OCI-LY1 (cell line): ENCODE measurements around the gene ETV6.

Experiments used
- H2AFZ ChIP-seq: fragments of 200-600 bp; sonication (generic), shearing (Covaris generic); 2 replicates; pipeline ENCODE4 v1.6.0; 2014; ENCODE audit warnings: antibody characterized with exemption, mild to moderate bottlenecking, low read length
- H3F3A ChIP-seq: fragments of 200-600 bp; sonication (generic), shearing (Covaris generic); 2 replicates; pipeline ENCODE4 v1.6.0; 2014; ENCODE audit warnings: mild to moderate bottlenecking, antibody characterized with exemption, low read length, moderate library complexity; ENCODE audit not compliant: insufficient read depth
- H3K27ac ChIP-seq: fragments of 200-600 bp; sonication (generic); 2 replicates; pipeline ENCODE4 v1.5.1; 2014; ENCODE audit warnings: low read length, mixed run types, mild to moderate bottlenecking, low read depth; ENCODE audit not compliant: poor library complexity, severe bottlenecking
- H3K27me3 ChIP-seq: fragments of 200-600 bp; sonication (generic); 2 replicates; pipeline ENCODE4 v1.6.0; 2014; ENCODE audit warnings: antibody characterized with exemption, mild to moderate bottlenecking, low read length, moderate library complexity; ENCODE audit not compliant: insufficient read depth
- H3K36me3 ChIP-seq: fragments of 200-600 bp; sonication (generic); 2 replicates; pipeline ENCODE4 v1.6.1; 2014; ENCODE audit warnings: mild to moderate bottlenecking, antibody characterized with exemption, low read length, moderate library complexity, mixed read lengths; ENCODE audit not compliant: insufficient read depth
- H3K4me1 ChIP-seq: fragments of 200-600 bp; sonication (generic); 2 replicates; pipeline ENCODE4 v1.5.1; 2014; ENCODE audit warnings: mild to moderate bottlenecking, low read length, moderate library complexity; ENCODE audit not compliant: insufficient read depth, severe bottlenecking
- H3K4me2 ChIP-seq: fragments of 200-600 bp; sonication (generic), shearing (Covaris generic); 2 replicates; pipeline ENCODE4 v1.6.1; 2014; ENCODE audit warnings: low read length
- H3K4me3 ChIP-seq: fragments of 200-600 bp; sonication (generic); 2 replicates; pipeline ENCODE4 v1.5.1; 2014; ENCODE audit warnings: low read length, low read depth, mild to moderate bottlenecking, mixed read lengths; ENCODE audit not compliant: poor library complexity, severe bottlenecking
- H3K79me2 ChIP-seq: fragments of 200-600 bp; shearing (Covaris generic); 2 replicates; pipeline ENCODE4 v1.6.1; 2016; ENCODE audit warnings: mixed run types, low read length, mixed read lengths; ENCODE audit not compliant: insufficient read depth
- H3K9ac ChIP-seq: fragments of 200-600 bp; sonication (generic), shearing (Covaris generic); 2 replicates; pipeline ENCODE4 v1.6.1; 2014; ENCODE audit warnings: mild to moderate bottlenecking, low read length, mixed read lengths
- H3K9me2 ChIP-seq: fragments of 200-600 bp; sonication (generic), shearing (Covaris generic); 2 replicates; pipeline ENCODE4 v1.6.1; 2014; ENCODE audit warnings: low read depth, mild to moderate bottlenecking, low read length, mixed read lengths
- H3K9me3 ChIP-seq: fragments of 200-600 bp; shearing (Covaris generic); 2 replicates; pipeline ENCODE4 v1.6.1; 2014; ENCODE audit warnings: low read length, mixed read lengths
- H4K20me1 ChIP-seq: fragments of 200-600 bp; sonication (generic), shearing (Covaris generic); 2 replicates; pipeline ENCODE4 v1.6.0; 2016; ENCODE audit warnings: mild to moderate bottlenecking, low read length; ENCODE audit not compliant: insufficient read depth
- CTCF ChIP-seq: fragments of 200-600 bp; sonication (generic), shearing (Covaris generic); IDR thresholded peaks from 2 replicates; pipeline ENCODE4 v1.5.1; 2017; ENCODE audit warnings: mild to moderate bottlenecking, antibody characterized with exemption, low read length, moderate library complexity, mixed read lengths
- EZH2 ChIP-seq: fragments of 200-600 bp; sonication (generic), shearing (Covaris generic); IDR thresholded peaks from 2 replicates; pipeline ENCODE4 v1.8.0; 2017; ENCODE audit warnings: borderline replicate concordance, mixed run types, mild to moderate bottlenecking, antibody characterized with exemption, low read length, moderate library complexity, mixed read lengths

Gene ETV6

GRCh38 chr12:11771356-11771755 lies 121.9 kb downstream of the ETV6 start:
- Histone ChIP-seq H2AFZ (no peak overlapping the region), H3K27ac (peak overlapping the region; percentile 60), H3K4me2 (no peak overlapping the region), H4K20me1 (no peaks in the 10 kb centered on the region), H3K9me3 (no peaks in the 10 kb centered on the region), H3K9me2 (no peaks in the 10 kb centered on the region), H3K79me2 (no peaks in the 10 kb centered on the region), H3K4me1 (peaks cover 85% of the 10 kb centered on the region), H3K9ac (no peak overlapping the region), H3K4me3 (no peak overlapping the region), H3F3A (no peaks in the 10 kb centered on the region), H3K36me3 (no peaks in the 10 kb centered on the region), H3K27me3 (no peaks in the 10 kb centered on the region)
- no peak for TF ChIP-seq EZH2
- TF ChIP-seq CTCF: no peak

GRCh38 chr12:11771895-11772502 lies 122.5 kb downstream of the ETV6 start:
- no peaks in the 10 kb centered on the region for H4K20me1 ChIP-seq
- no peak for TF ChIP-seq EZH2
- TF ChIP-seq CTCF: no peak
- peak overlapping the region; percentile 60 for H3K27ac ChIP-seq
- no peaks in the 10 kb centered on the region for H3K36me3 ChIP-seq
- no peak overlapping the region for H2AFZ ChIP-seq
- no peaks in the 10 kb centered on the region for H3K79me2 ChIP-seq
- H3K9me2 ChIP-seq: no peaks in the 10 kb centered on the region
- H3K4me1 ChIP-seq: peaks cover 85% of the 10 kb centered on the region
- no peaks in the 10 kb centered on the region for H3K27me3 ChIP-seq
- H3F3A ChIP-seq: no peaks in the 10 kb centered on the region
- no peak overlapping the region for H3K4me2 ChIP-seq
- no peak overlapping the region for H3K4me3 ChIP-seq
- no peaks in the 10 kb centered on the region for H3K9me3 ChIP-seq
- no peak overlapping the region for H3K9ac ChIP-seq

GRCh38 chr12:11773889-11774677 lies 124.6 kb downstream of the ETV6 start:
- Histone ChIP-seq H3K36me3 (no peaks in the 10 kb centered on the region), H3K27me3 (no peaks in the 10 kb centered on the region), H3K79me2 (no peaks in the 10 kb centered on the region), H4K20me1 (no peaks in the 10 kb centered on the region), H2AFZ (no peak overlapping the region), H3K4me1 (peaks cover 85% of the 10 kb centered on the region), H3F3A (no peaks in the 10 kb centered on the region), H3K9me3 (no peaks in the 10 kb centered on the region), H3K4me3 (peak overlapping the region; percentile 4), H3K9ac (peak overlapping the region; percentile 44), H3K9me2 (no peaks in the 10 kb centered on the region), H3K4me2 (peak overlapping the region; percentile 42), H3K27ac (peak overlapping the region; percentile 89)
- no peak for TF ChIP-seq EZH2
- TF ChIP-seq CTCF: no peak
